ENCODE data around the gene APOA5. TPM values are rescaled to one million over a fixed set of nuclear protein-coding genes. Genes with fewer than 3 reads are reported as not detected.

The APOA5 gene
- total and polyA plus RNA-seq, 2 of the 13 experiments (the other 11 are each of a cell fraction or from before 2014, with no cell fraction given) = 44.0 to 49.1 TPM

GRCh38 chr11:116787786-116788486 is 3.7 kb downstream of the APOA5 start, which contains the start of gene ZPR1 (continued):
- TF ChIP-seq, protein P1, sequence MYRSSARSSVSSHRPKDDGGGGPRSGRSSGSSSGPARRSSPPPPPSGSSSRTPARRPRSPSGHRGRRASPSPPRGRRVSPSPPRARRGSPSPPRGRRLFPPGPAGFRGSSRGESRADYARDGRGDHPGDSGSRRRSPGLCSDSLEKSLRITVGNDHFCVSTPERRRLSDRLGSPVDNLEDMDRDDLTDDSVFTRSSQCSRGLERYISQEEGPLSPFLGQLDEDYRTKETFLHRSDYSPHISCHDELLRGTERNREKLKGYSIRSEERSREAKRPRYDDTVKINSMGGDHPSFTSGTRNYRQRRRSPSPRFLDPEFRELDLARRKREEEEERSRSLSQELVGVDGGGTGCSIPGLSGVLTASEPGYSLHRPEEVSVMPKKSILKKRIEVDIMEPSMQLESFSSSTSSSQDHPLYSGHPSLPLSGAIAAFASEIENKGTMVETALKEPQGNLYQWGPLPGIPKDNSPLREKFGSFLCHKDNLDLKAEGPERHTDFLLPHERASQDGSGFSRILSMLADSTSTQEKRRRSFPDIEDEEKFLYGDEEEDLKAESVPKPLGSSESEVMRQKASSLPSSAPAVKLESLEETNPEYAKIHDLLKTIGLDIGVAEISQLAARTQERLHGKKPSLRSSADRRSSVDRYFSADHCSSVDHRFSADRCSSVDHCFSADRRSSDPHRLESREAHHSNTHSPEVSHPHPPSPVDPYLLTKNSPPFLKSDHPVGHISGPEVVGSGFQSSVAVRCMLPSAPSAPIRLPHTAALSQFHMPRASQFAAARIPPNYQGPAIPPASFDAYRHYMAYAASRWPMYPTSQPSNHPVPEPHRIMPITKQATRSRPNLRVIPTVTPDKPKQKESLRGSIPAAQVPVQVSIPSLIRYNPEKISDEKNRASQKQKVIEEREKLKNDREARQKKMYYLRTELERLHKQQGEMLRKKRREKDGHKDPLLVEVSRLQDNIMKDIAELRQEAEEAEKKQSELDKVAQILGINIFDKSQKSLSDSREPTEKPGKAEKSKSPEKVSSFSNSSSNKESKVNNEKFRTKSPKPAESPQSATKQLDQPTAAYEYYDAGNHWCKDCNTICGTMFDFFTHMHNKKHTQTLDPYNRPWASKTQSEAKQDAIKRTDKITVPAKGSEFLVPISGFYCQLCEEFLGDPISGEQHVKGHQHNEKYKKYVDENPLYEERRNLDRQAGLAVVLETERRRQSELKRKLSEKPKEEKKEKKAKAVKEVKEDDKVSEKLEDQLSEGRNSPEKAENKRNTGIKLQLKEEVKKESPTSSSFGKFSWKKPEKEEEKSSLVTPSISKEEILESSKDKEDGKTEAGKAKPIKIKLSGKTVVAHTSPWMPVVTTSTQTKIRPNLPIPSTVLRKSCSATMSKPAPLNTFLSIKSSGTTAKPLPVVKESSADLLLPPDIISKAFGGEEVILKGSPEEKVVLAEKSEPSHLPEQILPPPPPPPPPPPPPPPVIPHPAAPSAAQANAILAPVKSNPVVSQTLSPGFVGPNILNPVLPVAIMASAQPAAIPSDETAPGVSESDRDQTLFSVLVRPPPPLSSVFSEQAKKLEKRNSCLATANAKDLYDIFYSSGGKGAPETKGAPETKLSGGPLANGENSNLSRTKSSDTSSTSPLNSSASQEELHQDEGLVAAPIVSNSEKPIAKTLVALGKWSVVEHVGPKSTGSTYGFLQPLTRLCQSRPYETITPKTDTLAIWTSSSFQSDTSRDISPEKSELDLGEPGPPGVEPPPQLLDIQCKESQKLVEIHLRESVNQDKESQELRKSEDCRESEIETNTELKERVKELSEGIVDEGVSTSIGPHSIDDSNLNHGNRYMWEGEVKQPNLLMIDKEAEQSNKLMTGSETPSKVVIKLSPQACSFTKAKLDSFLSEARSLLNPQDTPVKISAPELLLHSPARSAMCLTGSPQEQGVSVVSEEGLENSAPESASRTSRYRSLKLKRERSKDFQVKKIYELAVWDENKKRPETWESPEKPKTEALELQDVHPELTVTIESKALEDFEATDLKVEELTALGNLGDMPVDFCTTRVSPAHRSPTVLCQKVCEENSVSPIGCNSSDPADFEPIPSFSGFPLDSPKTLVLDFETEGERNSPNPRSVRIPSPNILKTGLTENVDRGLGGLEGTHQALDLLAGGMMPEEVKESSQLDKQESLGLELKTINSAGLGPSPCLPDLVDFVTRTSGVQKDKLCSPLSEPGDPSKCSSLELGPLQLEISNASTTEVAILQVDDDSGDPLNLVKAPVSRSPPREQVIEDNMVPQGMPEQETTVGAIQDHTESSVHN (CRISPR knock-in tag; IDR thresholded peaks at IDR 0.05) = no peak
- TF ChIP-seq KDM1A (CRISPR knock-in tag; IDR thresholded peaks at IDR 0.05) (no peak), UBTF (CRISPR knock-in tag; IDR thresholded peaks at IDR 0.05) (no peak), ZNF263 (CRISPR knock-in tag; IDR thresholded peaks at IDR 0.05) (no peak; the same call in 1 of the 2 replicates), SNRNP70 (IDR thresholded peaks at IDR 0.05; ENCODE audit: low read depth, low read length) (no peak), ZNF484 (CRISPR knock-in tag; IDR thresholded peaks at IDR 0.05; ENCODE audit: borderline replicate concordance, low read depth) (no peak), SRSF9 (IDR thresholded peaks at IDR 0.05; ENCODE audit: borderline replicate concordance, insufficient read depth, low read depth, low read length, poor library complexity, severe bottlenecking) (no peak), SMARCE1 (IDR thresholded peaks at IDR 0.05; ENCODE audit: borderline replicate concordance) (no peak), HNRNPLL (IDR thresholded peaks at IDR 0.05; ENCODE audit: low read depth, low read length, poor library complexity, severe bottlenecking) (peak; percentile 52), CBX5 (CRISPR knock-in tag; IDR thresholded peaks at IDR 0.05; ENCODE audit: borderline replicate concordance) (0 out of 2 replicates have a peak, but pooled peaks have one; percentile 30), ZBTB4 (CRISPR knock-in tag; IDR thresholded peaks at IDR 0.05; ENCODE audit: borderline replicate concordance) (no peak), PAX8 (CRISPR knock-in tag; IDR thresholded peaks at IDR 0.05; ENCODE audit: borderline replicate concordance) (no peak)

All from HepG2 (cell line).